Brain pericyte (primary cell): Measurements from ENCODE around the gene MICAL1.
"Not testable (repeated sequence)": the region's sequence is repeated elsewhere in the genome, so short reads cannot be mapped to it uniquely, and the experiment has no call there.

Source experiments
- DNase-seq: peaks from one replicate; pipeline ENCODE4 v3.0.0-alpha.2; 2012; ENCODE audit warnings: low read depth, low spot score

MICAL1 gene

DNA sequence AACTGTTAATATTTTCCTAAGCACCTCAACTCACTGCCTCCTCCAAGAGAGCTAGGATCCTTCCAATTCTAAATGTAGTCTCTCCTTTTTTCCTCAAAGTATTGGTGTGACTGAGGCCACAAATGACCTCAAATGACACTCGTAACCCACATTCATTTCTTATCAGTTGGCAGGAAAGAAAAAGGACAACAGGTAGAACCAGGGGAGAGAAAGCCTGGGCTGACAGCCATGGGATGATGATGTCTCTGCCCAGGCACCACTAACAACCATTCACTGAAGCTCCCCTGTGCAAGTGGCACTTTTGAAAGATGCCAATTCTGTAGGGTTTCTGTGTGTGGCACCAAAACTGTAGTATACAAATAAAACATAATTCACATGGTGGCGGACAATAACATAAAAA is 20.1 kb upstream of the MICAL1 start:
- DNase-seq = no peak

DNA sequence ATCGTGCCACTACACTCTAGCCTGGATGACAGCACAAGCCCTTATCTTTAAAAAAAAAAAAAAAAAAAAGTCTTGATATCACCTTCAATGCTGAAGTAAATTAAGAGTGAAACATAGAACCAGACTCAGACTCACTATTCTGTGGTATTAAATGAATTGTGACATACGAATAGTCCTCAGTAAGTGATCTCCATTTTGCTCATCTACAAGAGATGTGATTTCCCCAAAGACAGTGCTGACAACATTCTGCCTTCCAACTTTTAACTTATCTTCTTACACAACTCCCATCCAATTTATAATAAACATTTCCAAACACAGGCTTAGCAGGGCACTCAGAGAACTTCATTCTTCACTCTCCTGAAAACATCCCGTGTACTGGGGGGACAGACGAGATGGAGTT is 19.4 kb upstream of the MICAL1 start:
- no peak for DNase-seq

DNA sequence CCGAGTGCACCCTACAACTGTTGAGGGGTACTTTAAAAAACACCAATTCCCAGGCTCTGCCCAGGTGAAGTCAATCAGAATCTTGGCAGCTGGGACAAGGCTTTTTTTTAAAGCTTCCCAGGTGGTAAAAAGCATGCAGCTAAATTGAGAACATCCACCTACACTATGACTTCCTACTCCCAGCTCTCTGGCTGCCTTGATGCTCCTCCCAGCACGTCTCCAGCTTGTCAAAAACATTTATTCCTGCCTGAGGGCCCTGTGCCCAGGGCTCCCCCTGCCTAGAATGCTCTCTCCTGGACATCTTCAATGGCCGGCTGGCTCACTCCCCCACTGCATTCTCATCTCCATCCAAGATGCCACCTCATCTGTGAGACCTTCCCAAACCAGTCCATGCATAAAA is 17.5 kb upstream of the MICAL1 start:
- DNase-seq = no peak

DNA sequence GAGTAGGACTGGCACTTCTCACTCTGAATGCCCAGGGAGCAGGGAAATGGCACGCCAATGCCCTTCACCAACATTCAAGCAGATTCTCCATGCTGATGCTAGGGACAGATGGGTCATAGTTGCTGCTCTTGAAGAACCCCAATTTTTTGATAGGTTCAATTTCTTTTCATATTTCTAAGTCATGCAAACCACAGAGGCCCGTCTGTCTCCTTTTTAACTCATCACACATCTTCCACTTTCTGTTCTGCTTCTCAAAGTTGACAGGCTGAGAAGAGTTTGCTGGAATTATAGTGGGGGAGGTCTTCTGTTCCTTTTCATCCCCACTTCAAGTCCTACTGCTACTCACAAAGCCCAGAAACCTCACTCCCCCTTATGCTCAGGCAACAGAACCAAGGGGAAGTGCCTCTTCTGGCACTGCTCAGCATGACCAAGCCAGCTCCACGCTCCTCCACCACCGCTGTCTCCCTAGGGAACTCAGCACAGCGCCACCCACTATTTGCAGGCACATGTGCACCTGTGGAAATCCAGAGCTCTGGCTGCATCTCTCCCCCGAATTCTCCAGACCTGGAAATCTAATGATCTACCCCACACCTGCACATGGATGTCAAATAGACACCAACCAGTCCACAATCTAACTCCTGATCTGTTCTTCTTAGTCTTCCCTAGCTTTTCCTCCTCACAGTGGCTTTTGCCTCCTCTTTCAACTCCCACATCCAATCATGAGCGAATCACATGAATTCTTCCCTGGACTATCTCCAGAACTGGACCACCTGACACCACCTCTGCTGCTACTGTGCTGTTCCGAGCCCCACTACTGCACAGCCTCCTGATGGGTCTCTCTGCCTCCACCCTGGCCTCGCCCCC is 16.8 kb upstream of the MICAL1 start:
- no peak for DNase-seq

DNA sequence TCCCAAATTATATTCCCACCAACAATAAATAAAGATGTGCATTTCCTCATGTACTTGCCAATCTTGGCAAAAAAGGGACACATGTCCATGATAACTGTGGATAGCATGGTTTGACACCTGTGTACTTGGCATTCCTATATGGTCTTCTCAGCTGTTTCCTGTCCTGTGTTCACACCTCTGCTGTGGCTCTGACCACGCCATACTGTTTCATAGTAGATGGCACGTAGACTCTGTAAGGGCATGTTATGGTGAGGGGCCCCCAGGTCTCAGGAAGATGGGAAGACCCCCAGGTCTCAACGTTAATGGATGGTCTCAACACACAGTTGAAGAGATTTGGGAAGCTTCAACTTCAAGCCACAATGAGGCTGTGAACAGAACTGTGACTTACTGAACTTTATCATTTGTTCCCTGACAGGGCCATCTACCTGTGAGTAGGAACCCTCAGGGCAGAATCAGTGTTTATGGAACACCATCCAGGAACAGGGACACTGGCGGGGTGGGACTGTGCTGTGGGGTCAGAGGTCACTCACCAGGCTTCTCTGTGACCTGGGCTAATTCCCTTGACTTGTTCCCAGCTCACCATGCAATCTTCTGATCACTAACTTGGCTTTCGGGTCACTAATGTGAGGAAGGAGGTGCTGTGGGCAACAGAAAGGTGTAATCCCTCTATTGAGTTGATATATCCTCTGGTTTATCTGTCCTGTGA is 15.7 kb upstream of the MICAL1 start:
- DNase-seq = no peak

DNA sequence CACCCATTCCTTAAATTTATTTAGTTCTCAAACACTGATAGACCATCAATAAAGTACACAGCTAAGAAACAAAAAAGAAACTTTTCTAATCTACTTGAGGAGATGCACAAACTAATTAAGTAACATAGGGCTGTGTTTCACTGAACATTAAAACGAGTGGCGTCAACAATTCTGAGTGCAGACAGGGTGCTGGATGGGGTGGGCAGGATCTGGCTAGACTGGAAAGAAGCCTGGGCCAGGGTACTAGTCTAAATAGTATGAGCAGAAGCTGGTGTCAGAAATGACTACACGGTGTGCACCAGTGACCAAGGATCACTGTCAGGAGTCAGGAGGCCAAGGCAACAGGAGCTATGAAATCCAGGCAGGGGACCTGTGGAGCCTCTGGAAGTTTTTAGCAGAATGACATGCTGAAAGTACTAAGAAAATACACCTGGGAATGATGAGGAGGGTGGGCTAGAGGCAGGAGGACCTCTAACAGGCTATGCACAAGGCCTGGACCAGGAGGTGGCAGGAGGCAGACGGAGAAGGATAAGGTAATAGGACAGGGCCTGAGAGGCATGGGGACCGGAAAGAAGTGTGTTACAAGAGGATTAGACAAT is 14.1 kb upstream of the MICAL1 start:
- no peak for DNase-seq

DNA sequence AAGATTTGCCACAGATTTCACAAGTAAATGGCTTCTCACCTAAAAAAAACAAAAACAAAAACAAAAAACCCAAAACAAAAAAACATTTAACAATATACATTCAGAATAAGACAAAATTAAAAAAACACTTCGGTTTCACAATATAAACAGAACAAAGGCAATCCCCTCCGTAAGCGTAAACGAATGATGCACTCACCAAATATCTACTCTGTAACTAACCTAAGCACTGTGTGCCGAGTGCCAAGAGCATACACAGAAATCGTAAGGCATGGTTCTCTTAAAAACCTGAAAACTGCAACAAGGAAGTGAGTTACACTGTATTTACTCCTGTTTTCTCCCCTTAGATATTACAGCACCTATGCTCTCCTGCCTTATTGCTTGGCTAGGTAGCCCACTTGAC is 12.1 kb upstream of the MICAL1 start:
- DNase-seq = no peak

DNA sequence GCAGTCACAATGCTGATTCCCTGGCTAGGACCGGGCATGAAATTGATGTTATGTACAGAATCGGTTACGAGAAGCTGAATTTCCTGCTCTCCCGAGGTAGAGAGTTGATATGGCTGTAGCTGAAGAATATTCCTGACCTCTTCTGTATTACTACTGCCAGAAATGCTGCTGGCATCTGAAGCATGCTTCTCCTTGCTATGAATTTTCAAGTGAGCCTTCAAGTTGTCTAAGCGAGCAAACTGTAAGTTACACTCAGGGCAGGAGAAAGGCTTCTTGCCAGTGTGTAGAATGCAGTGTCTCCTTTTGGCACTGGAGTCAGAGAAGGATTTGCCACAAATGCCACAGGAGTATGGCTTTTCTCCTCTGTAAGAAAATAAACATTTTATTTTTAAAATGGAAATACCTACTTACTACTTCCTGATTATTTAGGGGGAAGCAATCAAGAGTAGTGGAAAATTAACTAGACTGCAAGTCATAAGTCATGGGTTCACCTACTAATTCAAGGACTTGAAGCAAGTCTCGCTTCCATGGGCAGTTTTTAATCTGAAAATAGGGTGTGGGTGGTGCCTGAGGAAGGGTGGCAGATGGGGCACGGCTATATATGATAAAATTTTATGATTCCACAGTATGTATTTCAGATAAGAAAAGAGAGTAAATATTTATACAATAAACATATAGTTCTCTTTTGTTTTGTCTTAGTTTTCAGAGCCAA is 10.8 kb upstream of the MICAL1 start:
- DNase-seq = no peak

DNA sequence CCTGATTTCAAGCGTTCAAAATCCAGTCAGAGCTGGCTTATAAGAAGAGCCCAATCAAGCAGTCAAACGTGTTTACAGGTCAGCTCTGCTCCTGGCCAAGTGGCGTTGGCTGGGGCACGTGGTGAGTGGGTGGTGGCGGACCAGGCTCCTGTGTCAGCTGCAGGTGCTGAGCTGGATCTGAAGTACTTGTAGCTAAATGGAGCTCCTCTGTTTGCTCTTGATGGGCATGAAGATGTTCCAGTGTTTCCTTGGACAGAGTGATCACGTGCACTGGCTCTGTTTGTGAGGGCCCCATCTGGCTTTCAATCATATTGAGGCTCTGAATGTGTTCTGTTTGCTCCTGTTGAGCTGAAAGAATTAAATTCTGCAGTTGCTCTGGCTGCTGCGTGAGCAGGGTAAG is 10.2 kb upstream of the MICAL1 start:
- DNase-seq = no peak

DNA sequence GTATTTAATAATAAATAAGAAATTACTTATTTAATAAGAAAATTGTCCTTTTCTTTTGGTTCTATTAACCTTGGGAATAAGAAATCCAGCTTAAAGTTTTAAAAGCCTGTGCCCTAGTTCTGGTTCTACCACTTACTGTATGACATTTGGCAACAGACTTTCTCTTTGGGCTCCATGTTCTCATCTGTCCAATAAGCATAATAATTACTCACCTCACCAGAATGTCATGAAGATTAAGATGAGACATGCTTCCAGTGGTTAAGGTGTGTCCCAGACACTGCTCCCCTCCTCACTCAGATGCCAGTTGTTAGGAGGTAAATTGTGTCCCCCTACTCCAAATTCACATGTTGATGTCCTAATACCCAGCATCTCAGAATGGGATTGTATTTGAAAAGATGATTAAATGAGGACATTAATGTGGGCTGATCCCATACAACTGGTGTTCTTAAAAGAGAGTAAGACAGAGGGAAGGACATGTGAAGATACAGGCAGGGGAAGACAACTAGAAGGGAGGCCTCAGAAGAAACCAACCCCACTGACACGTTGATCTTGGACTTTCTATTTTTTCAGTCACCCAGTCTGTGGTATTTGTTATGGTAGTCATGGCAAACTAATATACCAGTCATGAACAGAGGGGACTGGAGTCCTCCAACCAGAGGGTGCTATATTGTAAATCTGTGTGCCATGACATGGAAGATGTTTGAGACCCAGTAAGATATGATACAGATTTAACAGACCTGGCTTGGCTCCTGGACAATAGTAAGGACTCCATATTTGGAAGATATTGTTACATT is 6.4 kb upstream of the MICAL1 start:
- no peak for DNase-seq

DNA sequence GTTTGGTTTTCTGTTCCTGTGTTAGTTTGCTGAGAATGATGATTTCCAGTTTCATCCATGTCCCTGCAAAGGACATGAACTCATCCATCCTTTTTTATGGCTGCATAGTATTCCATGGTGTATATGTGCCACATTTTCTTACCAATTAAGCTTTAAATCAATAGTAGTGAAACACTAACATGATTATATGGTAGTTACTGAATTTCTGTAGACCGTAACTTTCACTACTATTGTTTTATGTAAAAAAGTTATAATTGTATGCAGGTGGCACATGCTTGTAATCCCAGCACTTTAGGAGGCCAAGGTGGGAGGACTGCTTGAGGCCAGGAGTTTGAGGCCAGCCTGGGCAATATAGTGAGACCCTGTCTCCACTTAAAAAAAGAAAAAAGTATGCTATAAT is 5.6 kb upstream of the MICAL1 start:
- not testable (repeated sequence) for DNase-seq

DNA sequence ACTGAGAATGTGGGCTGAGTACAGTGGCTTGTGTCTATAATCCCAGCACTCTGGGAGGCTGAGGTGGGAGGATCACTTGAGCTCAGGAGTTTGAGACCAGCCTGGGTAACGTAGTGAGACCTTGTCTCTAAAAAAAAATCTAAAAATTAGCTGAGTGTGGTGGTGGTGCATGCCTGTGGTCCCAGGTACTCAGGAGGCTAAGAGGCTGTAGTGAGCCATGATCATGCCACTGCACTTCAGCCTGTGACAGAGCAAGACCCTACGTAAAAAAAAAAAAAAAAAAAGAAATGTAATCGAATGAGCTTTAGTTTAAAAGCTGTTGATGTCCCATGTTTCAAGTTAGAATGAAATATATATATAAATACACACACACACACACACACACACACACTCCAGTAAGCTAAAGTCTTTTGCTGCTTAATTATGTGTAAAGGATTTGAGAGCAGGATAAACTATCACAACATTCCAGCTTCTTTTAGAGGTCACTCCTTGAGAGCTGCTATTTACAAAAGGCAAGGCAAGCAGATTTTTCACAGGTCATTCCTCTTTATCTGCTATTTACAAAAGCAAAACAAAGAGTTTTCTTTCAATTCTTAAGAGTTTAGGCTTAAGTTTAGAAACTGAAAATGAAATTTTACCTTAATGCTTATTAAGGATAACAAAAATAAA is 4.7 kb upstream of the MICAL1 start:
- DNase-seq = no peak

DNA sequence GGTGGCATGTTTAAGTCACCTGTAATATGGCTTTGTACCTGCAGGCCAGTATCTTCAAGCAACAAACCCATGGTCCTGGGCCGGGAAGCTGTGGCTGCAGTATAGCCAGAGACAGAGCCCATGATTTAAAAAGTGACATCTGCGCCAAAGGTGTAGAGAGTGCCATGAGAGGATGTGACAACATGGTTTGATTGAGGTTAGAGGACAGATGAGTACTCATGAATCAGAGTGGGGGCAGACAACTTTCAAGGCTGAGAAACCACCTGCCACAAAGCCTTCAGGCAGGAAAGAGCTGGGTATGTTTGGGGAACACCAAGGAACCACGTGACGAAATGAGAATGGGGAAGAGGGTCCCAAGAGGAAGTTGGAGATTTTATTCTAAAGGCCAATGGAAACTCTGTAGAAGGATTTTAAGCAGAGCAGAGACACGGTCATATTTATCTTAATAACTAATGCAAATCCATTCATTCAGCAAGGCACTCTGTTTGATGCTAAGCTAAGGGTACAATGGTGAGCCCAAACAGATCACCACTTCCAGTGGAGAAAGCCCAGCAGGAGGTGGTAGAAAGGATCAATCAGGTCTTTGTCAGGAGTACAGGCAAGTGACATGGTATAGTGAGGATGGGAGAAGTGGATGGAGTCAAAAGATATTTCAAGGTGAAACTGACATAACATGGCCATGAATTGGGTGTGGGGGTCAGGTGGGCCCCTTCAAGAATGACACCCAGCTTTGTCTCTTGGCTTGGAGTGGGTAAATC is 3.4 kb upstream of the MICAL1 start:
- no peak for DNase-seq

DNA sequence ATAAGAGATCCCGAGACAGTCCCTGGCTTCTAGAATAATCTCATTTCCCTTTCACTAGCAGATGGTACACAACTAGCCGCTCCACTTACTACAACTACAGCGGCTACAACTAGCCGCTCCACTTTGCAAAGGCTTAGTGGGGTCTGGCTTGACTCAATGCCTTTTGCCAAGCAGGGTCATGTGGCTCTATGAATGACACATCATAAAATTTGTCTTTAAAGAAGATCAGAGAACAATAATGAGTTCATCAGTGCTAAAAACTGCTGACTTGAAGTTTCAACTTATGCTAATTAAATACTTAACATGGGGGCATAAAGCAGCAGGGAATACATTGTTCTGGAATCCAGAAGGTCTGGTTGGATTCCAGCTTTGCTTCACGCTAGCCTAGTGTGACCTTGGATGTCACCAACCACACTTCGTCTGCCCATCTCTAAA is 2.0 kb upstream of the MICAL1 start:
- DNase-seq = no peak

DNA sequence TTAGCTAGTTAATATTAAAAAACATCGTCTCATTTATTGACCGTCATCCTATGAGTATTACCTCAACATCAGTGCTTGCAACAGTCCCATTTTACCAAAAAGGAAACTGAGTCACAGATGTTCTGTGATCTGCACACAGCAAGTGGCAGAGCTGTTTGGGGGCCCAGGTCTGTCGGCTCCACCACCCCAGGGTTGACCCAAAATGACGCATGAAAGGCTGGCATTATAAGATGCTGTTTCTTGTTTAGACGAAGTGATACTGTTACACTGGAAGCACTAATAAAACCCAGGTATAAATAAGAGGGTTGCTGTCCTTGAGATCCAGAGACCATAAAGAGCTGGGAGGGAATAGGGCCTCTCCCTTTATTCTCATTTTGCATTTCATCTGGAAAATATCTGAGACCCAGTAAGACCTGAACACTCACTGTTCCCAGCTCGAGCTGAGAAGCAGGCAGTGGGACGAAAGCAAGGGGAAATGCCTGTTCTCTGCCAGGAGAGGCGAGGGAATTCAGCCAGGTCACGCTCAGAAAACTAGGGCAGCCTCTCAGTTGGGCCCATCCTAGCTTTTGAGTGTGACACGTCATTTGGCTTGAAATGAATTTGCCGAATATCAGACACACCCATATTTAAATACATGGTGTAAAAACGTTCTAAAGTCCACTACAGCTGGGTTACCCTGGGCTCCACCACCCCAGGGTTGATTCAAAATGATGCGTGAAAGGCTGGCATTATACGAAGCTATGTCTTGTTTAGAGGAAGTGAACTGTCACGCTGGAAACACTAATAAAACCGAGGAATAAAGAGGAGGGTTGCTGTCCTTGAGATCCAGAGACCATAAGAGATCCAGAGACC is 1.4 kb upstream of the MICAL1 start:
- DNase-seq = no peak

DNA sequence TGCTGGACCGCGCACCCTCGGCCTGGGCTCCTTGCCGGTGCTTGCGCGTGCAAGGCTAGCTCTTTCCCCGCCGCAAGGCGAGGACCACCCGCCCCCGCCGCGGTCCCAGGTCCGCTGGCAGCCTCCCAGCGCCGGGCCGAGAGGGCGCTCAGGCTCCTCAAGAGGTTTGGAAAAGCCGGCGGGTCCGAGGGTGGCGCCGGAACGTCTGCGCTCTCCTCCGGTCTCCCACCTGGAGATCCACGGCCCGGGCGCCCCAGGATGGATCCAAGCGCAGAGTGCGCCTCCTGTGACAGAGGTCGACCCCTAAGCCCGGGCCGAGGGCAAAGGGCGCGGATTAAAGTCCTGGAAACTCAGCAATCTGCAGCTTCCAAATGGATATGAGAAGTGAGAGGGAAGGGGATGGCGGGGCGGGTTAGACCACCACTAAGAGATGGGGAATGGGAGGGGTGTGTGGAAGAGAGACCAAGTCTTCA is 575 bp upstream of the MICAL1 start:
- no peak for DNase-seq

DNA sequence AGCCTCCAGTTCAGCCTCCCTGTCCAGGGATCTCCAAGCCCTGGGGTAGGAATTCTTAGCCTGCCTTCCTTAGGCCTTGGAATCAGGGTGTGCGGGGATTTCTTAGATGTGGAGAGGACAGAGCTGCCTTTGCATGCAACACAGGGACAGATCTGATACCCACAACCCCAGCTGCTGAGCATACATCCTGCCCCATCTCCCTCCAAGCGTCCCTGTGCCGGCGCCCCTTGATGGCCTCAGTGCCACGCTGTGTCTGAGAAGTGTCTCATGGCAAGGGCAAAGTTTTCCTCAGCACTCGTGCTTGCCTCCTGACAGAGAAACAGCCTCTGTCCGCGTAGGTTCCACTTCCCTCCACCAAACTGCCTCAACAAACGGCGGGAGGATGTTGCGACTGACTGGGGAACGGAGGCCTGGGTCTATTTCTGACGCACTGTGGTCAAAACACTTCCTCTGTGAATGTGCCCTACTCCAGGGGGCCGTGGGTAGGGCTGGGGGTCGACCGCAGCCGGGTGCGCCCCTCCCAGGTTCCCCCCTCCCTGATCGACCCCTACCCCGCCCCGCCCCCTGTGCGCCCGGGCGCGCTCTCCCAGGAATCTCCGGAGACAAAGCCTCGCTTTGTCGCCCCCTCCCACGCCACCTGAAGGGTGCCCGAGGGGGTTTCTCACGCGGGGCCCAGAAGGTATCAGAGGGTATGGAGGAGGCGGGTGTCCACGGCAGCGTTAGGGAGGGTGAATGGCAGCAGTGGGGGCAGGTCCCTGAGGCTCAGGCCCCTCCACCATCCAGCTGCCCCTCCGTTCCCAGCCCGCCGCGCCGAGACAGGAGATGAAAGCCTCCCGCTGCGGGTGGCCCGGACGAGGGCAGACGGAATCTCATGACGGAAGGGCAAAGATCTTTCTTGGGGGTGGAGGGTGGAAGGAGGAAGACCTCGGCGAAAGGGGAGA is 806 bp downstream of the MICAL1 start:
- no peak for DNase-seq
